H9 (cell line): ENCODE results near the gene TPP1. TPM values are rescaled to one million over a fixed set of nuclear protein-coding genes. Genes with fewer than 3 reads are reported as not detected.

Experiments
- DNase-seq: peaks from one replicate; pipeline ENCODE4 v3.0.0-alpha.2; 2017
- H2AFZ ChIP-seq: one replicate; pipeline ENCODE4 v1.6.1; 2013; ENCODE audit warnings: mild to moderate bottlenecking, low read length, control low read depth, moderate library complexity
- H2AK5ac ChIP-seq: 2 replicates; pipeline ENCODE4 v1.6.1; 2013; ENCODE audit warnings: low read length, control low read depth, mixed read lengths; ENCODE audit not compliant: insufficient read length
- H2BK120ac ChIP-seq: one replicate; pipeline ENCODE4 v1.6.1; 2013; ENCODE audit warnings: low read depth, mild to moderate bottlenecking, low read length, control low read depth, inconsistent platforms; ENCODE audit not compliant: poor library complexity, severe bottlenecking
- H2BK12ac ChIP-seq: 2 replicates; pipeline ENCODE4 v1.6.1; 2013; ENCODE audit warnings: low read length, control low read depth, mixed read lengths, low read depth; ENCODE audit not compliant: insufficient read length
- H2BK15ac ChIP-seq: 2 replicates; pipeline ENCODE4 v1.6.1; 2013; ENCODE audit warnings: low read depth, low read length, control low read depth
- H2BK20ac ChIP-seq: one replicate; pipeline ENCODE4 v1.6.1; 2013; ENCODE audit warnings: low read depth, mild to moderate bottlenecking, low read length, control low read depth, inconsistent platforms; ENCODE audit not compliant: poor library complexity, severe bottlenecking
- H2BK5ac ChIP-seq: 2 replicates; pipeline ENCODE4 v1.6.1; 2013; ENCODE audit warnings: low read length, control low read depth, mixed read lengths; ENCODE audit not compliant: insufficient read length
- H3K14ac ChIP-seq: 2 replicates; pipeline ENCODE4 v1.6.1; 2013; ENCODE audit warnings: low read length, control low read depth; ENCODE audit not compliant: insufficient read depth
- H3K18ac ChIP-seq: 2 replicates; pipeline ENCODE4 v1.6.1; 2013; ENCODE audit warnings: low read depth, mild to moderate bottlenecking, mixed read lengths, low read length, control low read depth; ENCODE audit not compliant: insufficient read length
- H3K23ac ChIP-seq: 2 replicates; pipeline ENCODE4 v1.6.1; 2013; ENCODE audit warnings: low read length, control low read depth, mixed read lengths, low read depth; ENCODE audit not compliant: insufficient read length
- H3K23me2 ChIP-seq: 2 replicates; pipeline ENCODE4 v1.6.1; 2013; ENCODE audit warnings: low read depth, mild to moderate bottlenecking, mixed read lengths, low read length, control low read depth; ENCODE audit not compliant: insufficient read length, poor library complexity, severe bottlenecking
- H3K27ac ChIP-seq: 2 replicates; pipeline ENCODE4 v1.5.1; 2013; ENCODE audit warnings: low read length, control low read depth, mixed read lengths, low read depth; ENCODE audit not compliant: insufficient read length
- H3K27me3 ChIP-seq: 2 replicates; pipeline ENCODE4 v1.6.1; 2013; ENCODE audit warnings: low read length, control low read depth, inconsistent platforms; ENCODE audit not compliant: insufficient read depth
- H3K4ac ChIP-seq: 2 replicates; pipeline ENCODE4 v1.6.1; 2013; ENCODE audit warnings: low read depth, mild to moderate bottlenecking, control low read depth, inconsistent platforms, low read length, moderate library complexity
- H3K4me1 ChIP-seq: 2 replicates; pipeline ENCODE4 v1.6.1; 2013; ENCODE audit warnings: low read length, control low read depth, inconsistent platforms; ENCODE audit not compliant: insufficient read depth
- H3K4me2 ChIP-seq: 2 replicates; pipeline ENCODE4 v1.6.1; 2013; ENCODE audit warnings: low read length, control low read depth, mixed read lengths; ENCODE audit not compliant: insufficient read length, insufficient read depth
- H3K56ac ChIP-seq: 2 replicates; pipeline ENCODE4 v1.6.1; 2013; ENCODE audit warnings: low read depth, mild to moderate bottlenecking, mixed read lengths, low read length, control low read depth; ENCODE audit not compliant: insufficient read length
- H3K79me1 ChIP-seq: 2 replicates; pipeline ENCODE4 v1.6.1; 2013; ENCODE audit warnings: low read depth, mild to moderate bottlenecking, moderate library complexity, low read length, control low read depth, inconsistent platforms; ENCODE audit not compliant: insufficient read depth, poor library complexity, severe bottlenecking
- H3K79me2 ChIP-seq: 2 replicates; pipeline ENCODE4 v1.6.1; 2013; ENCODE audit warnings: low read length, control low read depth, inconsistent platforms; ENCODE audit not compliant: insufficient read depth
- H3K9ac ChIP-seq: 2 replicates; pipeline ENCODE4 v1.6.1; 2013; ENCODE audit warnings: low read length, control low read depth, mixed read lengths; ENCODE audit not compliant: insufficient read length; ENCODE audit errors: extremely low read depth
- H3K9me3 ChIP-seq: one replicate; pipeline ENCODE4 v1.6.1; 2013; ENCODE audit warnings: low read depth, low read length, inconsistent platforms; ENCODE audit not compliant: control insufficient read depth
- H3T11ph ChIP-seq: one replicate; pipeline ENCODE4 v1.6.1; 2013; ENCODE audit warnings: mild to moderate bottlenecking, low read length, control low read depth, inconsistent platforms
- H4K20me1 ChIP-seq: one replicate; pipeline ENCODE4 v1.6.1; 2013; ENCODE audit not compliant: control insufficient read depth, insufficient read length, insufficient read depth
- H4K5ac ChIP-seq: 2 replicates; pipeline ENCODE4 v1.6.1; 2013; ENCODE audit warnings: low read depth, mild to moderate bottlenecking, mixed read lengths, low read length, control low read depth; ENCODE audit not compliant: insufficient read length
- H4K8ac ChIP-seq: replicated peaks from 2 replicates; pipeline ENCODE4 v1.6.1; 2013; ENCODE audit warnings: low read length, control low read depth, mixed read lengths, low read depth; ENCODE audit not compliant: insufficient read length
- H4K91ac ChIP-seq: 2 replicates; pipeline ENCODE4 v1.6.1; 2013; ENCODE audit warnings: low read depth, mild to moderate bottlenecking, moderate library complexity, mixed read lengths, low read length, control low read depth; ENCODE audit not compliant: insufficient read length
- H3K27ac Mint-ChIP-seq, 3 experiments: 2 replicates in 2 of 3; 3 replicates in 1 of 3; pipeline ENCODE4 v1.8.0; 2020 to 2021; ENCODE audit warnings: mixed read lengths in 3 of 3, mild to moderate bottlenecking in 1 of 3, moderate library complexity in 1 of 3
- H3K27me3 Mint-ChIP-seq: 2 replicates; pipeline ENCODE4 v1.8.0; 2021; ENCODE audit warnings: low read depth, mild to moderate bottlenecking, moderate library complexity, mixed read lengths
- H3K36me3 Mint-ChIP-seq, 3 experiments: 2 replicates in 2 of 3; 3 replicates in 1 of 3; pipeline ENCODE4 v1.8.0; 2020 to 2021; ENCODE audit warnings: low read depth in 3 of 3, mixed read lengths in 3 of 3; ENCODE audit not compliant: insufficient read depth in 1 of 3
- H3K4me1 Mint-ChIP-seq, 2 experiments: 2 replicates each; pipeline ENCODE4 v1.8.0; 2020; ENCODE audit warnings: mixed read lengths in 2 of 2
- H3K4me3 Mint-ChIP-seq, 2 experiments: 2 replicates in 1 of 2; 3 replicates in 1 of 2; pipeline ENCODE4 v1.8.0; 2020 to 2021; ENCODE audit warnings: mild to moderate bottlenecking in 2 of 2, mixed read lengths in 2 of 2, moderate library complexity in 1 of 2
- H3K9me3 Mint-ChIP-seq, 2 experiments: 2 replicates in 1 of 2; 3 replicates in 1 of 2; pipeline ENCODE4 v1.8.0; 2020; ENCODE audit warnings: mild to moderate bottlenecking in 2 of 2, mixed read lengths in 2 of 2, moderate library complexity in 1 of 2
- WGBS: extraction: QIAGEN DNeasy Blood & Tissue Kit; methylation state at CpG from one replicate; pipeline ENCODE4 v1.1.7; 2013; ENCODE audit warnings: missing lambda C conversion rate, low lambda C conversion rate, mixed read lengths; ENCODE audit not compliant: insufficient read length; ENCODE audit errors: extremely low coverage; 5-methylcytosine and 5-hydroxymethylcytosine counted together
- total RNA-seq: library from RNA; stranded (reverse); gene quantifications from 2 replicates; pipeline ENCODE4 v1.2.1, GENCODE V29; 2021
- TF ChIP-seq, protein P1 (sequence below): fragments of 200-600 bp; sonication (generic); conservative IDR thresholded peaks from 3 replicates; pipeline ENCODE4 v1.8.0; 2021; ENCODE audit warnings: antibody characterized with exemption, mild to moderate bottlenecking

Gene TPP1
- total RNA-seq, 1 experiment from 2014 or later = 37.2 TPM

DNA sequence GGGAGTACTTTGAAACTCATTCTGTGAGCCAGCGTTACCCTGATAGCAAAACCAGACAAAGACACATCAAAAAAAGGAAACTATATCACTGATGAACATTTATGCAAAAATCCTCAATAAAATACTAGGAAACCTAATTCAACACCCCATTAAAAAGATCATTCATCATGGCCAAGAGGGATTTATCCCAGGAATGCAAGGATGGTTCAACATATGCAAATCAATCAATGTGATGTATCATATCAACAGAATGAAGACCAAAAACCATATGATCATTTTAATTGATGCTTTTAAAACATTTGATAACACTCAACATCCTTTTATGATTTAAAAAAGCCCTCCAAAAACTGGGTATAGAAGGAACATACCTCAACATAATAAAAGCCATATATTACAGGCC, 35.6 kb downstream of the TPP1 start:
- Histone ChIP-seq H2BK15ac (no peak overlapping the region), H3K4me2 (no peak overlapping the region), H3K18ac (no peak overlapping the region), H2AFZ (no peak overlapping the region), H2BK12ac (no peak overlapping the region), H2BK120ac (no peak overlapping the region), H3K79me1 (no peaks in the 10 kb centered on the region), H3T11ph (no peak overlapping the region), H3K23me2 (no peaks in the 10 kb centered on the region), H3K4ac (no peak overlapping the region), H3K79me2 (no peaks in the 10 kb centered on the region), H3K9ac (no peak overlapping the region), H4K8ac (no peak overlapping the region), H4K5ac (no peak overlapping the region), H2BK20ac (no peak overlapping the region), H4K20me1 (no peaks in the 10 kb centered on the region), H3K23ac (no peak overlapping the region), H4K91ac (no peak overlapping the region), H3K14ac (no peak overlapping the region), H3K27ac (no peak overlapping the region), H3K27me3 (no peaks in the 10 kb centered on the region), H2BK5ac (no peak overlapping the region), H3K4me1 (no peaks in the 10 kb centered on the region), H2AK5ac (no peak overlapping the region), H3K56ac (no peak overlapping the region), H3K9me3 (no peaks in the 10 kb centered on the region)
- H3K4me1 Mint-ChIP-seq = no peaks in the 10 kb centered on the region
- H3K27me3 Mint-ChIP-seq = no peaks in the 10 kb centered on the region
- no peak overlapping the region for H3K27ac Mint-ChIP-seq
- peaks cover 7 to 17% (median 9%) of the 10 kb centered on the region in 3 experiments; a peak in 5 of 7 replicates for H3K36me3 Mint-ChIP-seq
- peaks cover 19 to 20% of the 10 kb centered on the region in 2 experiments for H3K9me3 Mint-ChIP-seq
- TF ChIP-seq, protein P1, sequence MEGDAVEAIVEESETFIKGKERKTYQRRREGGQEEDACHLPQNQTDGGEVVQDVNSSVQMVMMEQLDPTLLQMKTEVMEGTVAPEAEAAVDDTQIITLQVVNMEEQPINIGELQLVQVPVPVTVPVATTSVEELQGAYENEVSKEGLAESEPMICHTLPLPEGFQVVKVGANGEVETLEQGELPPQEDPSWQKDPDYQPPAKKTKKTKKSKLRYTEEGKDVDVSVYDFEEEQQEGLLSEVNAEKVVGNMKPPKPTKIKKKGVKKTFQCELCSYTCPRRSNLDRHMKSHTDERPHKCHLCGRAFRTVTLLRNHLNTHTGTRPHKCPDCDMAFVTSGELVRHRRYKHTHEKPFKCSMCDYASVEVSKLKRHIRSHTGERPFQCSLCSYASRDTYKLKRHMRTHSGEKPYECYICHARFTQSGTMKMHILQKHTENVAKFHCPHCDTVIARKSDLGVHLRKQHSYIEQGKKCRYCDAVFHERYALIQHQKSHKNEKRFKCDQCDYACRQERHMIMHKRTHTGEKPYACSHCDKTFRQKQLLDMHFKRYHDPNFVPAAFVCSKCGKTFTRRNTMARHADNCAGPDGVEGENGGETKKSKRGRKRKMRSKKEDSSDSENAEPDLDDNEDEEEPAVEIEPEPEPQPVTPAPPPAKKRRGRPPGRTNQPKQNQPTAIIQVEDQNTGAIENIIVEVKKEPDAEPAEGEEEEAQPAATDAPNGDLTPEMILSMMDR = no peak
- H3K4me3 Mint-ChIP-seq = no peak overlapping the region
- no CpG with 5 or more reads among the region's 1 CpG for whole genome bisulfite sequencing
- no peak for DNase-seq
